GM04504 (cell line): ENCODE measurements around the gene TMEM253.
A peak's percentile ranks its signal among the peaks of the same experiment; 100 is the strongest.

ENCODE experiments used
- DNase-seq: peaks from one replicate; pipeline ENCODE4 v3.0.0-alpha.2; 2012; ENCODE audit warnings: low read depth

Gene TMEM253

DNA sequence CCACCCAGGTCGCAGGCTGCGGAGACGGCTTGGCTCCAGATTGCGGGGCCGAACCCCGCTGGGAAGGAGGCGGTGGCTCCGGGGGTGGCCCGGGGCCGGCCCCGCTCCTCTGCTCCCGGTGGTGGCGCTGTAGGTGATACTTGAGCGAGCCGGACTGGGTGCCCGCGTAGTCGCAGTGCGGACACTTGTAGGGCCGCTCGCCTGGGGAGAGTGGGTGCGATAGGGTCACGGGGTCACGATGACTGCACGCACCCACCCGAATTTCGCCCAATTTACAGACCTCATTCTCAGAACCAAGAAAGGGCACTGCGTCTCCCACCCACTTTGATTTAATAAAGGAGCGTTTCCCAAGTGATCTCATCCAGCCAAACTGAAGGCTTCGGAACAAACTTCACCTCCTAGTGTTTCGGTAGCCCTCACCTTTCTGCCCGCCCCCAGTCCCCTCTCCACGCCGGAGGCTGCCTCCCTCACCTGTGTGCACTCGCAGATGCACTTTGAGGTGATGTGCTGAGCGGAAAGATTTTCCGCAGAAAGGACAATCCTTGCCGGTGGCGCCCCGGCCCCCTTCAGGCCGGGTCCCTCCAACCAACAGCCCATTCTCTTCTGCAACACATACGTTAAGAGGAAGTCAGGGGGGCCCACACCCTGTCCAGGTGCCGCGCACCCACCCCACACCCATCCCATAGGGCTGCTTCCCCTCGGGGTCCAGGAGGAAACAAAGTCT lies 9.8 kb upstream of the TMEM253 start:
- no peak for DNase-seq

DNA sequence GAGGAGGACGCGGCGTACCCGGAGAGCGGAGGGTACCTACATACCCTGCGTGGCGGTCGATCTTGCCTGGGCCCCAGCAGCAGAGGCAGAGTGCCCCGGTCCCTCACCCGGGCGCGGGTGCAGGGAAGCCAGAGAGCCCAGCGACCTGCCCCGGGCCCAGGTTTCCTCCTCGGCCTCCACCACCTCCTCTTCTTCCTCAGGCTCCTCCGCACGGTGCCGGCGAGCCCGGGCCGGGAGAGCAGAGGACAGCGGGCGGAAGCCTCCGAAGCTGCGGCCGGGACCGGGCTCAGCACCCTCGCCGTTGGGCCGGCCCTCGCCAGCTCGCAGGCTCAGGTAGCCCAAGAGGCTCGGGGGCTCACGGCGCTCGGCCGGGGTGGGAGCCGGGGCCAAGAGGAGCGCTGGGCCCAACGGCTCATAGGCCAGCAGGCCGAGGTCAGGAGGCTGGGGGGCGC lies 9.0 kb upstream of the TMEM253 start:
- no peak for DNase-seq

DNA sequence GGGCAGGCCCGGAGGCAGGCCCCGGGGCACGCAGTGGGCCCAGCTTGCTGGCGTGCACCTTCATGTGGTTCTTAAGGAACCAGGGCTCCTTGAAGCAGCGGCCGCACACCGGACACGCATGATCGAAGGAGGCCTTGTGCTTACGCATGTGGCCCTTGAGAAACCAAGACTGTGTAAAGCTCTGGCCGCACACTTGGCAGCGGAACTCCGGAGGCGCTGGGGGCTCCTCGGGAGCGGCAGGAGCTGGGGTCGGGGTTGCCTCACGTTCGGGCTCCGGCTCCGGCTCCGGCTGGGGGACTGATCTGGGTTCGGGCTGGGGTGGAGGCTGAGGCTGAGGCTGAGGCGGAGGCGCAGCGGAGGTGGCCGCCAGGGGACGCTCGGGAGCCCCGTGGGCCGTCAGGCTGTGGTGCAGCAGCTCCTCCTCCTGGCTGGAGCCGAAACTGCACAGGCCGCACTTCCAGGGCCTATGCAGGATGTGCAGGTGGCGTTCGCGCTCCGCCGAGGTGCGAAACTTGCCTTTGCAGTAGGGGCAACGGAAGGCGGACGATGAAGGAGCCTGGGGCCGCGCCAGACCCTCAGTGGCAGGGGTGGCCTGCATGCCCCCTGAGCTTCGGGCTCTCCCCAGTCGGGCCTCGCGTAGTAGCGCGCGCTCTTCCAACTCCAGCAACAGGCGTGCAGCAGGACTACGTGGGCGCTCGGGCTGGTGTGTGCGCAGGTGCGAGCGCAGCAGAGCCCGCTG lies 8.4 kb upstream of the TMEM253 start:
- no peak for DNase-seq

DNA sequence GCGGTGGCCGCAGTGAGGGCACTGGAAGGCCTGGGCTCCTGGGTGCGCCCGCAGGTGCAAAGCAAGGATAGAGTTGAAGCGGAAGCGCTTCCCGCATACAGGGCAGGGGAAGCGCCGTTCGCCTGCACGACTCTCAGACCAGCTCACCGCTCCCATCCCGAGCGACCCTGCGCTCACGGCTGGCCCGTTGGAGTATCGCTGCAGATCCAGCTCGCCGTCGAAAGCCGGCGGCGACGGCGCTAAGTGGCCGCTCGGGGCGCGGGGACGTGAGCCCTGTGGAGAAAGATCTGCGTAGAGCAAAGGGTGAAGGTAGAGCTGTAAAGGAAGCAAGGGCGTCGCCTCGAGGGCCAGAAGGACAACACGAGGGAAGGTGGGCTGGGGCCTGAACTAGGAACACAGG lies 7.8 kb upstream of the TMEM253 start:
- DNase-seq, result no peak

DNA sequence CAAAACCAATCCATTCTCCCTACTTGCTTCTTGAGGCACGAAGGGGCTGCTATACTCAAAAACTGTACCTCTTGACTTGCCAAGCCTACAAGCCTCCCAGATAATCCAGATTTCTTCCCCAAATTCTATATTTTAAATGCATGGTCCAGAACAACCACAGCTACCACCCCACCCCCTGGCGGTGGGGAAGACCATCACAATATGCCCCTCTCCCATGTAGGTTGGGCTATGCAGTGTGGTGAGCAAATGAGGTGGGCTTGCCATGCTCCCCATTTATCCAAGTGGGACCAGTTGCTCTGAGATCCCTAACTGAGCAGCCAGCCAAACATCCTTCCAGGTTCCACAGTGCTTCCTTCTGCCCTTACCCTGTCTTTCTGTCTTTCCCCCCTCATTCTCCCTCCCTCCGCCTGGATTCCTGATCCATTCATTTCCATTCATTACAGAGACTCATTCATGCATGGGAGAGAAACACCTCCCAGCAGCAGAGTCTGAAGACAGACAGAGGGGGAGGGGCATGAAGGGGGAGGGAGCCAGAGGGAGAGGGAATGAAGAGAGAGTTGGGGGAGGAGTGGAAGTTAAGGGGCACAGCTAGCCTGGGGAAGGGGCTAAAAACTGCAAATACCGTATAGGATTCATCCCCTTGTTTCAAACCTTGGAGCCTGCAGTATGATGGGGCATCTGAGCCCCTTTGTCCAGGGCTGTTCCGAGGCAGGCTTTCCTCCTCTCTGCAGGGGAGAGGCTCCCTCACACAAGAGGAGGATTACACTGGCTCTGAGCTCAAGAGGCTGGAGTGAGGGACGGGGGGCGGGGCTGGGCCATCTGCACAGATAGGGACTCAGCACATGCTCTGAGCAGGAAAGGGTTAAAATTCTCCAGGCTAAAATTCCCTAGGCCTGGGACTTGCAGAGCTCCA lies 6.8 kb upstream of the TMEM253 start:
- no peak for DNase-seq

DNA sequence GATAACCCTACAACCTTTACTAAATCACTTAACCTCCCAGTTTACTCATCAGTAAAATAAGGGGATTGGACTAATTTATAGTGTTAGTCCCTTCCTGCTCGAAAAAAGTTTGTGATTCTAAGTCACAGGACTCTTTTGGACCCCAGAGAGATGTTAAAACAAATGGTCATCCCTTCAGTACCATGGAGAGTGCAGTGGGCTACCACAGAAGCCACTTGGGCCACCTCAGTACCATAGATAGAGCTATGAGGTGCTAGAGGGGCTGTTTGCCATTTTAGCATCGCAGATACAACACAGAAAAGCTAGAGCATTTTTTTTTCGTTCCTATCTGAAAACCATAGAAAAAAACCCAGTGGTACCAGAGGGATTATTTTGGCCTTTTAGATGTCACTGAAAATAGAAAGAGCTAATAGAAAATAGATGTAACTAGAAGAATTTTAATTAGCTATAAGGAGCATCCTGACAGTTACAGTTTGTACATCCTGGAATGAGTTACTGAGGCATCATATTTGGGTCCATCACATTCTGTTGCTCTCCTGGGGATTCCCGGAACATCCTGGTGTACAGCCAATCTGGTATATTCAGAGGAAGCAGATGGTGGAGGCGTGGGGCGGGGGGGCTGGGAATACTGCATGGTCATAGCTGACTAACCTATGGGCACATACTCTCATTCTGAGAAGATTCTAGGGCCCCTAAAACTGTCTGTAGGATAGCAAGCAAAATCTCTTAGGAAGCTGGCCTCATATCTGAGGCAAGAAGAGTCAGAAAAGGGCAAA lies 5.2 kb upstream of the TMEM253 start:
- DNase-seq, result no peak

DNA sequence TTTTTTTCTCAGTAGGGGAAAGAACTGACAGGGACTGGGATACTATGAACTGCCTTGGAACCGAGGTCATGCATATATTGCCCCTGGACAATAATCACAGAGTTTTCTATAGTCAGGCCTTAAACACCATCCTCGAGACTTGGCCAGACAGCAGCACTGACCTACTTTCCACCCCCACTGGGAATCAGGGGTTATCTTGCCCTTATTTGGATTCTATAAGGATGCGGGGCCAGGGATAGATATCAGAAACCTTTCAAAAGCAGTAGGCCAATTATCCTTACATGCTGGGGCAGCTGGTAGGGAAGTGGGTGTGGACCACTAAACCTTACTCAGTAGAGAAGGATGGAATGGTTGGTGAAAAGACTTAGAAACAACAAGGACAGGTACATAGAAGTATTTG lies 4.4 kb upstream of the TMEM253 start:
- DNase-seq, result no peak

DNA sequence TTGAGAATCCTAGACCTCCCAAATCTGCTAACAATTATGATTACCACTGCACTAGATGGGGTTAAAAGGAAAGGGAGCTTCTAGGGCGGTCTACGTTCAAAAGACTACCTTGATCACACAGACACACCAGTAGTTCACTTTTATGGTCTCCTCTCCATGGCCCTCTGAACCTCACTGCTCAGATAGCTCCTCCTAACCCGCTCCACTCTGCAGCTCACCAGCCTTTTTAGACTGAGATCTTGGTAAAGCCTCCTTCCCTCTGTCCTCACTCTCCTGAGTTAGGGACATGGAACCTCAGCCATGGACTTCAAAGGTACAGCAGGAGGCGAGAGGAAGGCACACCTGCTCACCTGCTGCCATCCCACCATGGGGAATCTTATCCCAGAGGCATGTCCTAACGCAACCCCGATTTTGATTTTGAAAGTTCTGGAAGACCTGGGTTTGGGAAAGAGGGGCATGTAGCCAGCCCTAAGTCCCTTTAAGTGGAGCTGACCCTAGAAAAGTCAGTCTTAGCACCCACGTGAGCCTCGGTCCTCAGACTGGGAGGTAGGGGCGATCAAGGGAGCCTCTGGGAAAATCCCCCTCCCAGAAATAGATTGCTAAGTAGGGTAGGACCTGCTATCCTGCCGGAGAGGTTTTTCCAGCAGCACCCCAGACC lies 3.8 kb upstream of the TMEM253 start:
- no peak for DNase-seq

DNA sequence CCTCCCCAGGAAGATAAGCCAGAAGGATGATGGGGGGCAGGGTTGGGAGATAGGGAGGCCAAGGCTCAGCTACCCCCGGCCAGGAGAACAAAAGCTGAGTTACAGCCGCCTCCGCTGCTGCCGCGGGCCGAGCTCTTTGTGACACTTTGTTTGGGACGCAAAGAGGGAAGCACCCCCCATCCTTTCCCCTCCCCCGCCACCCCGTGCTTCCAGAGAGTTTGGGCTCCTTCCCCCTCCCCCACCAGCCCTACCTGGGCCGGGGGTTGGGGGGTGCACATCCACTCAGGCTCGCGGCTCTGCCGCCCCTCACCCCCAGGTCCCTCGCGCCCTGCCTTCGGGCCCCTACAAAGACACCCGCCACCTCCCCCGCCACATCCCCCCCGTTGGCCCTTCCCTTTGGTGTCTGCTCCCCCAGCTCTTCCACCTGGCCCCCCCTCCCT lies 3.2 kb upstream of the TMEM253 start:
- no peak for DNase-seq

DNA sequence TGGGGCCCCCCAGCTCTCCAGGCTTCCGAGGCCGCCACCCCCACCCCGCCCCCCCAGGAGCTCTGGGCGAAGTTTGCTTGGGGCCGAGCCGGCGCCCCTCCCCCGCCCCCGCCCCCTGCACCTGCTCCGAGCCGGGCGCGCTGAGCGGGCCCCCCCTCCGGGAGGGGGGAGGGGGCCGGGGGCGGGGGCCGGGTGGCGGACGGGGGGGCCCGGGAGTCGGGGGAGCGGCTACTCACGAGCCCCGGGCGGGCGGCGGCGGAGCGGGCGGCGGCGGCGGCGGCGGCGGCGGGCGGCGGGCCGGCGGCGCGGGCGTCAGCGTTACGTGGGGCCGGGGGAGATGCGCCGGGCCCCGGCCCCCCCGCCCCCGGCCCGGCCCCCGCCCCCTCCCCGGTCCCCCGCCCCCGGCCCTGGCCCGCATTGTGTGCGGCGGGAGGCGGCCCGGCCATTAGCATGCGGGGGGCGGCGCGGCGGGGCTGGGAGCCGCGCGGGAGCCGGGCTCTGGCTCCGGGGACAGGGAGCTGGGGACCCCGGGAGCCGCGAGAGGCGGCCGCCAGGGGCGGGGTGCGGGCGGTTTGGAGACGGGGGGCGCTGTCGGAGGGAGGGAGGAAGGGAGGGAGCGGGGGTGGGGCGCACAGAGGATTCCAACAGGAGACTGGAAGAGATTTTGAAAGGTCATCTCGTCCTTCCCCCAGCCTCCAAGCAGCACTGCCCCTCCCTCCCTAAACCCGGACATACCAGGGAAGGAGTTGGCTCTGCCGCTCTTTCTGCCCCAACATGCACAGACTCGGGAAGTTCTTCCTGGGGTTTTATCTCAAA lies 2.6 kb upstream of the TMEM253 start, which contains the start of gene ZNF219:
TSS of gene ZNF219 (minus strand) at position 580 of the 816 bp plus-strand sequence. CDS start 5,064 bp downstream, outside the sequence.
- no peak for DNase-seq

DNA sequence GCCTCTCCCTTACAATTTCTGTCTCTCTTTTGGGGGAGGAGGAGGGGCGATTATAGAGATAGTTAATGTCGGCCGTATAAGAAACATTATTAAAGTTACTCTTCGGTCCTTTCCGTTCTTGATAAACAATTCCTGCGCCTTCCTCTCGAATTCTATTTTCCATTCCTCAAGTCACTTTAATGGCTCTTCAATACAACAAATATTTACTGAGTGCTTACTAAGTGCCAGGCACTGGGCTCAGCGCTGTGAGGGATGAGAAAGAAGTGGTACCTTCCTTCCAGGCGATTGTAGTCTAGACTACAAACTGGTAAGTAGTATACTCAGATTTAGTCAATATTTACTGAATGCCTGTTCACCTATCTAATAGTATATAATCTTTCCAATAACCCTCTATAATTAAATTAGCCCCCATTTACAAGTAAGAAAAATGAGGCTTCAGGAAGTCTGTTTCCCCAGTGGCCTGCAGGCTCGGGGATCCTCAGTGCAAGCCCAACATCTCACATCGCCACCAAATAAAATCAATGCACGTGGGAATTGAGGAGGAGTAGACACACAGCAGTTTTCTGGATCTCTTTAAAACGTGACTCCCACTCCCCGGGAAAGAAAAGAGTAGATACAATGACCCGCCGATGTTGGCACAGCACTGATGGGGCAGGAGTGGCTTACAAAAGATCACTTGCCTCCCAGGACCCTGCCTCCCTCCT lies 1.8 kb upstream of the TMEM253 start:
- DNase-seq, result no peak

DNA sequence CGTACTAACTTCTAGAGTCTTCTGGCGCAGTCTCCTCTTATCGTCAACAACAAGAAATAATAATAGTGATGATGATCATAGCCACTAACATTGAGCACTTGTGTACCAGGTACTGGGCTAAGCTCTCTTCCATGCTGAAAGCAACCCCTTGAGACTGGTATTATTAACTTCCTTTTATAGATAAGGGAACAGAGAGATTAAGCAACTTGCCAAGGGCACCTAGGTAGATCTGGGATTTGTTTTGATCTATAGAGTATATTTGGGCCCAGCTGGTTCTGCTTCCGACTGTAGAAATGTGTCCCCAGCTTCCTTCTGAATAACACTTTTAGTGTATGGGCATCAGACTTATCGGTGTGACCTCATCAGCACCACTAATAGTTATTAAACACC lies 1.3 kb upstream of the TMEM253 start:
- no peak for DNase-seq

DNA sequence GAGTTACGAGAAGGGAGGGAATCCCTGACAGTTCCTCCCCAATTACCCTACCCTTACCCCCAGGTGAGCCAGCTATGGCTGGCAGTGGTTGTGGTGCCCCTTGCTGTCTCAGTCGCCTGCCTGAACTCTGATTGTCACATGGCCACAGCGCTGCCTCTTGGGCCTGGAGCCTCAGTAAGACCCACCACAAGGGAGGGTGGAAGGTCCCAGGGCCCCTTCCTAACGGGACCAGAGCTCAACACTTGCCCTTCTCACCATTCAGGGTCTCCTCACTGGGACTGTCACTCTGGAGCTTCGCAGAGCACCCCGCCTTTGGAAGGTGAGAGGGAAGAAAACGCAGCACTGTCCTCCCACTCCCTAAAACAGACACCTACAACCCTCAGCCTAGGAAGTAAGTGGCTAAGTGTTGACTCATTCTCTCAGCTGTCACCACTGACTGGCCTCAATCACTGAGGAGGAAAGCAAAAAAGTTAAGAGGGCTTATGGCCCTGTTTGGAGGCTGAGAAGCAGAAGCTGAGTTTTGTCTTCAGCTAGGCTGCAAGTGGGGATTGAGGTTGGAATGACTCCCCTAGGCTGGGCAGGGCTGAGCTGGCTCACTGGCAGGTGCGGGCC lies 1.0 kb downstream of the TMEM253 start:
- no peak for DNase-seq

DNA sequence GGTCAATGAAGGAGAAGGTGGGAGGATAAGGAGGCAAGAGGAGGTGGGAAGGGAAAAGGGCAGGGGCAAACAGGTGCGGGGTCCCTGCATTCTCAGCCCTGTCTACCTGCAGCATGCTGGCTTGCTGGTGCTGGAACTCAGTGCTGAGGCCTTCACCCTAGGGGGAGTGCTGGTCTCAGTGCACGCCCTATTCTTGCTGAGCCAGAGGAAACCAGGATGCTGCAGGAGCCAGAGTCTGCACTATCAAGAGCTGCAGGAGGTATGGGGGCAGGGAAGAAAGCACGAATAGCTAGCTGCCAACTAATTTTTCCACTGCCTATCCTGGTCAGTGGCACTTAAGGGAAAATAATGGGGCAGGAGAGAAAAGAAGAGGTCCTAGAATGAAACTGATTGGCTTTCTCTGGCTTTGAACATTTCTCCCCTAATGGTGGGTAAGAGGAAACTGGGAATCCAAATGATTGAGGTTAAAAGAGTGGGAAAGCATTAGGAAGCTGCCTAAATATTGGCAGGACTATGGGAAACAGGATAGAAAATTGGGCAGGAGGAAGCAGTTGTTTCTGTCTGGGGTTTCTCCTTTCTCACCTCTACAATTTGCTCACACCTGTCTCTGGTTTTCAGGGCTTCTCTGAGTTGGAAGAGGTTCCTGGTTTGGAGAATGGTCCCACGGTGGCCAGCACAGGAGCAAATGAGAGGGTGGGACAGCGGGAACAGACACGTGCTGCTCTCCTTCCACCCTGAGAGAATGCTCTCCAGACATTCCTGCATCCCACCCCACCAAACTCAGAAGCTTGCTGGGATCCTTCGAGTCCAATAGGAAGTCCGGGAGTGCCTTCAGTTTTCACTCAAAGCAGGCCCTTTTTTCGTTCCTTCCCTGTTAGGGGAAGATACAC lies 1.9 kb downstream of the TMEM253 start:
- no peak for DNase-seq

DNA sequence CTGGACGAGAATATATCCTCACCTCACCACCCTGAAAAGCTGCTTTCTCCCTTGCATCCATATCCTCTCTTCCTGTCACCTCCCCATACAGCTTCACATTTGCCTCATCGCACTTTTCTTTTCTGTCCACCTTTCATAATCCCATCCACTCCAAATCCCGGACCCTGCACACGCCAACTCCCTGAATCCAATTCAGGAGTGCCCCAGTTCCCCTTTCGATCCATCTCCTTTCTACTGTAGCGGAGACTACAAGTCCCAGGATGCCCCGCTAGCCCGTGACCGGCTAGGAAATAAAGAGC lies 2.5 kb downstream of the TMEM253 start:
- no peak for DNase-seq

DNA sequence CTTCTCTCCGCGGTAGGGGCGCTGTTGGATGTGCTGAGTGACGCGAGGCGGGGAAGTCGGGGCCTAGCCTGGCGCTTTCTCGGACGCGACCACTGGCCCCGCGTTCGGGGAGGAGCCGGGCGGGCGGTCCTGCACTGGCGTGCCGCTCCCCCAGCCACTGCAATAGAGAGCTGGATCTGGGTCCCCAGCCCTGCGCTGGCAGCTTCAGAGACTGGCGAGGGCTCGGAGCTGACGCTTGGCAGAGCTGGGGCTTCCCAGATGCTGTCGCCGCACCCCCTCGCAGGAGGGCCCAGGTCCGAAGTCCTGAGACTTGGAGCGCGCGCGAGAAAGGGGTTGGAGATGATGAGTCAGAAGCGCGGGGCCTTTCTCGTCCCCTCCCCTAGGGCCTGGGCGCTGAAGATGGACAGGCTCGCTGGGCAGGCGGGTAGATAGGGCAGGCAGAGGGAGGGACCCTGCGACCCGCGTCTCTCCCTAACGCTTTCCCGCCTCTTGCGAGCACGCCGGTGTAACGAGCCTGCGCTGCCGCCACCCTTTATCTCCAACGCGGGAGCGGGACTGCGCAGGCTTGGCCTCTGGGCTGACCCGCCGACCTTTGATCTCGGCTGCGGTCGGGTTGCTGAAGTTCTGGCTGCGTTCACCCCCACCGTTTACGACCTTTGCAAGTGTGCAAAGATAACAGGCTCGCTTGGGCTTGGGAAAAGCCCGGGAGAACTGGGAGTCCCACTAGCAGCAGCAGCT lies 3.0 kb downstream of the TMEM253 start:
- DNase-seq, result peak; percentile 89

DNA sequence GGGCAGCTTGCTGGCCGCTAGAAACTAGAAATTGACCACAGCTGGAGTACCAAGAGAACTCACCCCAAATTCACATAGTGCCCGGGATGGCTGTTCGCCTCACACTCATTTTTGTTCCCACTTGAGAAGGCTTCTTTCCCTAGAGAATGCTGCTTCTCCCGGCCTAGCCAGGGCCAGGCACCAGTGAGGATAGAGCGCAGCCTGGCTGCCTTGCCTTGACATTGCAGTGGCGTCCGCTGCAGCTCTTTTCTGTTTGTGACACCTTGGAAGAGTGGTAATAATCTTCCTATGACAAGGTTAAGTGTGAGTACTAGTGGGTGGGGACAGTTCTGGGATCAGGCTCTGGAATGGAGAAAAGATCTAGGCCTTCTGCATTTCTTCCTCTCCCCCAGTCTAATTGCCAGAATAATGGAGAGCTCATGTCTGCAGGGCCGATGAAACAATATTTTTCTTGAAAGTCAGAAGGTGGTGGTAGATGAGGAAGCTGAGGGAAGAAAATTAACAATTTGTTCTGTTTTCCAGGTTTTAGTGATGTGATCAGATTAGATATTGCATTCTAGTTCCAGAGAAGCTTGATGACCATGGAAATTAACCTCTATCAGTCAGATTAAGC lies 3.7 kb downstream of the TMEM253 start:
- no peak for DNase-seq
